PC-3 (cell line): ENCODE measurements around the gene CYFIP2. TPM values are rescaled to one million over a fixed set of nuclear protein-coding genes. Genes with fewer than 3 reads are reported as not detected.

Source experiments
- ATAC-seq: fragments of 200-7000 bp; cut with Tn5 transposase; 2 replicates; pipeline ENCODE4 v1.9.1; 2020; ENCODE audit warnings: mild to moderate bottlenecking, moderate library complexity
- BruUV-seq: library from RNA; stranded (reverse); fragments of 400-500 nt; replicated peaks from 2 replicates; lab custom pipeline; 2021; lab: Mats Ljungman, UMichigan
- CTCF ChIA-PET: fragments of 300-600 bp; sonication (Branson Sonifier 250); formaldehyde crosslinking; loops from one replicate; lab custom pipeline; 2022; ENCODE audit warnings: antibody characterized with exemption; lab: Charles Lee
- POLR2A ChIA-PET: fragments of 300-600 bp; sonication (Branson Sonifier 250); formaldehyde crosslinking; loops from one replicate; lab custom pipeline; 2022; ENCODE audit warnings: antibody characterized with exemption; ENCODE audit not compliant: unreplicated experiment; lab: Charles Lee
- DNase-seq: peaks from one replicate; pipeline ENCODE4 v3.0.0-alpha.2; 2015
- H2AFZ ChIP-seq: fragments of 300-600 bp; sonication (generic); 2 replicates; pipeline ENCODE4 v1.6.0; 2016; ENCODE audit warnings: antibody characterized with exemption, low read length
- H3F3A ChIP-seq: fragments of 300-600 bp; sonication (generic); one replicate; pipeline ENCODE4 v1.6.0; 2017; ENCODE audit warnings: antibody characterized with exemption, low read length, control low read depth, mild to moderate bottlenecking; ENCODE audit not compliant: unreplicated experiment
- H3K27ac ChIP-seq: fragments of 300-600 bp; sonication (generic); 2 replicates; pipeline ENCODE4 v1.5.1; 2016; ENCODE audit warnings: mild to moderate bottlenecking, low read length
- H3K27me3 ChIP-seq: fragments of 300-600 bp; sonication (generic); 2 replicates; pipeline ENCODE4 v1.6.1; 2016; ENCODE audit warnings: low read length, mixed read lengths
- H3K36me3 ChIP-seq: fragments of 300-600 bp; sonication (generic); 2 replicates; pipeline ENCODE4 v1.6.1; 2016; ENCODE audit warnings: low read depth, mixed run types, low read length, mixed read lengths
- H3K4me1 ChIP-seq: fragments of 300-600 bp; sonication (generic); 2 replicates; pipeline ENCODE4 v1.5.1; 2016; ENCODE audit warnings: low read length; ENCODE audit not compliant: insufficient read depth
- H3K4me2 ChIP-seq: fragments of 300-600 bp; sonication (generic); 2 replicates; pipeline ENCODE4 v1.6.0; 2016; ENCODE audit warnings: low read length
- H3K4me3 ChIP-seq: fragments of 300-600 bp; sonication (generic); 2 replicates; pipeline ENCODE4 v1.5.1; 2016; ENCODE audit warnings: mild to moderate bottlenecking, low read length, mixed read lengths
- H3K79me2 ChIP-seq: fragments of 300-600 bp; sonication (generic); 2 replicates; pipeline ENCODE4 v1.6.1; 2017; ENCODE audit warnings: low read length, mixed read lengths
- H3K9ac ChIP-seq: fragments of 300-600 bp; sonication (generic); 2 replicates; pipeline ENCODE4 v1.6.0; 2016; ENCODE audit warnings: mild to moderate bottlenecking, low read length
- H3K9me2 ChIP-seq: fragments of 300-600 bp; sonication (generic); replicated peaks from 2 replicates; pipeline ENCODE4 v1.6.1; 2016; ENCODE audit warnings: mixed run types, low read length, mixed read lengths
- H3K9me3 ChIP-seq: fragments of 300-600 bp; sonication (generic); 2 replicates; pipeline ENCODE4 v1.6.1; 2016; ENCODE audit warnings: low read length, mixed read lengths
- H4K20me1 ChIP-seq: fragments of 300-600 bp; sonication (generic); 2 replicates; pipeline ENCODE4 v1.6.1; 2016; ENCODE audit warnings: low read length, mixed read lengths
- CTCF ChIP-seq: fragments of 300-600 bp; sonication (generic); conservative IDR thresholded peaks from 2 replicates; pipeline ENCODE4 v1.5.1; 2017; ENCODE audit warnings: antibody characterized with exemption, low read depth, mild to moderate bottlenecking, low read length
- EZH2 ChIP-seq: fragments of 300-600 bp; sonication (generic); IDR thresholded peaks from one replicate; pipeline ENCODE4 v1.6.1; 2017; ENCODE audit warnings: antibody characterized with exemption, mild to moderate bottlenecking, low read length; ENCODE audit not compliant: unreplicated experiment
- EZH2phosphoT487 ChIP-seq: fragments of 300-600 bp; sonication (generic); IDR thresholded peaks from 2 replicates; pipeline ENCODE4 v1.6.1; 2018; ENCODE audit warnings: mild to moderate bottlenecking, antibody characterized with exemption, low read length, borderline replicate concordance
- intact Hi-C: fragments of 100-400 bp; cut with micrococcal nuclease; formaldehyde crosslinking; loops from 2 replicates; pipeline ENCODE4 v1.9.0; 2023
- total RNA-seq: library from RNA; depleted of rRNA; stranded (reverse); fragments of >200 nt; gene quantifications from 2 replicates; pipeline ENCODE4 v1.2.3, GENCODE V29; 2014

The CYFIP2 gene
- total RNA-seq, 1 experiment from 2014 or later = 36.0 TPM

GRCh38 chr5:157245476-157245875 lies 20.4 kb upstream of the CYFIP2 start:
- no peak overlapping the region for H2AFZ ChIP-seq

GRCh38 chr5:157245886-157246285 lies 20.0 kb upstream of the CYFIP2 start:
- Histone ChIP-seq H3F3A (no peaks in the 10 kb centered on the region), H2AFZ (no peak overlapping the region), H3K36me3 (no peaks in the 10 kb centered on the region), H3K9me2 (no peaks in the 10 kb centered on the region), H3K9ac (no peak overlapping the region), H3K27me3 (no peaks in the 10 kb centered on the region), H3K4me1 (peaks cover 6% of the 10 kb centered on the region; the same call in 1 of the 2 replicates), H3K27ac (no peak overlapping the region), H3K79me2 (no peaks in the 10 kb centered on the region), H3K4me2 (no peak overlapping the region), H4K20me1 (no peaks in the 10 kb centered on the region), H3K4me3 (no peak overlapping the region), H3K9me3 (no peaks in the 10 kb centered on the region)
- ChIA-PET CTCF (no interaction called here), POLR2A (no interaction called here)
- DNase-seq (no peak), ATAC-seq (no peak)
- no peak for TF ChIP-seq EZH2phosphoT487
- TF ChIP-seq CTCF = no peak
- TF ChIP-seq EZH2 = no peak
- intact Hi-C loops = no loop called here
- no TSS peak for BruUV-seq

More at GRCh38 chr5:157245476-157245875, 20.4 kb upstream of the CYFIP2 start:
- Histone ChIP-seq H3F3A (no peaks in the 10 kb centered on the region), H3K79me2 (no peaks in the 10 kb centered on the region), H3K9me2 (no peaks in the 10 kb centered on the region), H3K27ac (no peak overlapping the region), H3K4me3 (no peak overlapping the region), H3K36me3 (no peaks in the 10 kb centered on the region), H3K9ac (no peak overlapping the region), H4K20me1 (no peaks in the 10 kb centered on the region), H3K4me1 (peaks cover 6% of the 10 kb centered on the region; the same call in 1 of the 2 replicates), H3K9me3 (no peaks in the 10 kb centered on the region), H3K4me2 (no peak overlapping the region), H3K27me3 (peaks cover 3% of the 10 kb centered on the region)
- ChIA-PET POLR2A (no interaction called here), CTCF (no interaction called here)
- no TSS peak for BruUV-seq
- intact Hi-C loops = no loop called here
- no peak for TF ChIP-seq CTCF
- no peak for TF ChIP-seq EZH2phosphoT487
- TF ChIP-seq EZH2 = no peak
- ATAC-seq = peak; percentile 98
- DNase-seq = peak; percentile 77

- Histone ChIP-seq H3K36me3 (no peaks in the 10 kb centered on the region), H3K9me2 (no peaks in the 10 kb centered on the region), H3K4me3 (no peak overlapping the region), H3K79me2 (no peaks in the 10 kb centered on the region), H3K27ac (no peak overlapping the region), H2AFZ (no peak overlapping the region), H3K9ac (no peak overlapping the region), H3K4me2 (no peak overlapping the region), H3F3A (no peaks in the 10 kb centered on the region), H3K27me3 (no peaks in the 10 kb centered on the region), H3K9me3 (no peaks in the 10 kb centered on the region), H3K4me1 (peaks cover 6% of the 10 kb centered on the region; the same call in 1 of the 2 replicates), H4K20me1 (no peaks in the 10 kb centered on the region)
- CTCF ChIA-PET = no interaction called here
- DNase-seq (no peak), ATAC-seq (no peak)
- no peak for TF ChIP-seq EZH2
- no peak for TF ChIP-seq EZH2phosphoT487
- TF ChIP-seq CTCF = no peak
- BruUV-seq = no TSS peak
- POLR2A ChIA-PET = no interaction called here
- intact Hi-C loops = no loop called here
Observed at GRCh38 chr5:157247267-157247666, 18.7 kb upstream of the CYFIP2 start.
